Spleen (tissue), 7 donors: ENCODE data around the gene ZBTB17.

Experiments
- POLR2A ChIP-seq, 3 donors: fragments of 450-650 bp; IDR thresholded peaks; one replicate each; pipeline ENCODE4 v1.5.1; 2017; ENCODE audit warnings: antibody characterized with exemption in 3 of 3, mild to moderate bottlenecking in 1 of 3
- POLR2AphosphoS5 ChIP-seq, 3 donors: sonication (generic); formaldehyde crosslinking; IDR thresholded peaks; one replicate each; pipeline ENCODE4 v1.5.1; 2017; ENCODE audit warnings: antibody characterized with exemption in 3 of 3
- TF ChIP-seq, protein P1 (sequence below), 11 experiments: fragments of 200-600 bp in 7 of 11; fragments of 450-650 bp in 4 of 11; sonication (generic) in 4 of 11; IDR thresholded peaks in 8 of 11; conservative IDR thresholded peaks in 3 of 11; 1 replicate in 7 of 11; 2 replicates in 4 of 11; pipeline versions ENCODE4 v1.4.0 to v1.8.0; 2016 to 2021; ENCODE audit warnings: antibody characterized with exemption in 11 of 11, inconsistent platforms in 4 of 11, mild to moderate bottlenecking in 1 of 11
- donor health status: DM: no; HTN: no; CAD: no; lungs with moderate emphysema.
- donor health status: DM: no; HTN: no; CAD: no.
- donor health status: DM: no; HTN: no; CAD: no.

GRCh38 chr1:16009678-16010077 lies 33.8 kb upstream of the ZBTB17 start:
- TF ChIP-seq, protein P1, sequence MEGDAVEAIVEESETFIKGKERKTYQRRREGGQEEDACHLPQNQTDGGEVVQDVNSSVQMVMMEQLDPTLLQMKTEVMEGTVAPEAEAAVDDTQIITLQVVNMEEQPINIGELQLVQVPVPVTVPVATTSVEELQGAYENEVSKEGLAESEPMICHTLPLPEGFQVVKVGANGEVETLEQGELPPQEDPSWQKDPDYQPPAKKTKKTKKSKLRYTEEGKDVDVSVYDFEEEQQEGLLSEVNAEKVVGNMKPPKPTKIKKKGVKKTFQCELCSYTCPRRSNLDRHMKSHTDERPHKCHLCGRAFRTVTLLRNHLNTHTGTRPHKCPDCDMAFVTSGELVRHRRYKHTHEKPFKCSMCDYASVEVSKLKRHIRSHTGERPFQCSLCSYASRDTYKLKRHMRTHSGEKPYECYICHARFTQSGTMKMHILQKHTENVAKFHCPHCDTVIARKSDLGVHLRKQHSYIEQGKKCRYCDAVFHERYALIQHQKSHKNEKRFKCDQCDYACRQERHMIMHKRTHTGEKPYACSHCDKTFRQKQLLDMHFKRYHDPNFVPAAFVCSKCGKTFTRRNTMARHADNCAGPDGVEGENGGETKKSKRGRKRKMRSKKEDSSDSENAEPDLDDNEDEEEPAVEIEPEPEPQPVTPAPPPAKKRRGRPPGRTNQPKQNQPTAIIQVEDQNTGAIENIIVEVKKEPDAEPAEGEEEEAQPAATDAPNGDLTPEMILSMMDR (IDR thresholded peaks at IDR 0.05 in 8 of 11, conservative IDR thresholded peaks at IDR 0.05 in 3 of 11): no peak
- TF ChIP-seq POLR2A (IDR thresholded peaks at IDR 0.05) (no peak), POLR2AphosphoS5 (IDR thresholded peaks at IDR 0.05) (no peak)
